Transverse colon (tissue), 4 donors: Measurements from ENCODE around the gene TCN2.

Experiments used
- CTCF ChIP-seq, 5 experiments: fragments of 200-600 bp in 3 of 5; fragments of 450-650 bp in 2 of 5; sonication (generic) in 3 of 5; IDR thresholded peaks; 1 replicate in 2 of 5; 2 replicates in 3 of 5; pipeline ENCODE4 v1.5.1; 2016 to 2017; ENCODE audit warnings: antibody characterized with exemption in 5 of 5, inconsistent platforms in 3 of 5, mild to moderate bottlenecking in 2 of 5, moderate library complexity in 1 of 5
- POLR2A ChIP-seq: fragments of 450-650 bp; IDR thresholded peaks from one replicate; pipeline ENCODE4 v1.6.1; 2016; ENCODE audit warnings: antibody characterized with exemption, mild to moderate bottlenecking, moderate library complexity
- POLR2AphosphoS5 ChIP-seq, 3 donors: sonication (generic); formaldehyde crosslinking; IDR thresholded peaks; one replicate each; pipeline ENCODE4 v1.6.1; 2016; ENCODE audit warnings: antibody characterized with exemption in 3 of 3

GRCh38 chr22:30648825-30649224 is 41.9 kb downstream of the TCN2 start:
- TF ChIP-seq CTCF (IDR thresholded peaks at IDR 0.05) (no peak), POLR2A (no peak), POLR2AphosphoS5 (IDR thresholded peaks at IDR 0.05) (no peak)
